HEK293 (cell line): Measurements from ENCODE around the gene GDA.
A peak's percentile ranks its signal among the peaks of the same experiment; 100 is the strongest.

Experiments
- CTCF ChIA-PET: fragments of 350-600 bp; formaldehyde crosslinking; extraction: SDS; loops from one replicate; lab custom pipeline; 2021; ENCODE audit warnings: antibody characterized with exemption; lab: Yijun Ruan, JAX
- POLR2A ChIA-PET: fragments of 300-600 bp; formaldehyde crosslinking; extraction: SDS; loops from one replicate; lab custom pipeline; 2020; ENCODE audit warnings: antibody characterized with exemption, inconsistent platforms; lab: Yijun Ruan, JAX
- H3K27ac ChIP-seq: fragments of 200-500 bp; sonication (Bioruptor generic); 2 replicates; pipeline ENCODE4 v1.5.1; 2014; ENCODE audit warnings: low read depth, low read length, control low read depth, inconsistent platforms; ENCODE audit errors: extremely low read depth
- H3K36me3 ChIP-seq, 2 experiments: fragments of 200-500 bp in 1 of 2; sonication (Bioruptor generic) in 1 of 2; 1 replicate in 1 of 2; 2 replicates in 1 of 2; pipeline ENCODE4 v1.5.1; 2014 to 2017; ENCODE audit warnings: inconsistent platforms in 2 of 2, low read length in 2 of 2; ENCODE audit not compliant: control insufficient read depth in 2 of 2, insufficient read depth in 1 of 2
- H3K4me1 ChIP-seq: fragments of 200-500 bp; sonication (Bioruptor generic); 2 replicates; pipeline ENCODE4 v1.5.1; 2014; ENCODE audit warnings: mild to moderate bottlenecking, low read length, inconsistent platforms; ENCODE audit not compliant: control insufficient read depth, insufficient read depth
- H3K4me3 ChIP-seq: 2 replicates; pipeline ENCODE4 v1.5.1; 2011; ENCODE audit warnings: low read depth, mild to moderate bottlenecking, control low read depth, low read length, moderate library complexity
- H3K9me3 ChIP-seq: fragments of 200-500 bp; sonication (Bioruptor generic); 2 replicates; pipeline ENCODE4 v1.5.1; 2014; ENCODE audit warnings: low read depth, low read length, inconsistent platforms; ENCODE audit not compliant: control insufficient read depth, insufficient read depth
- IKZF3 ChIP-seq: fragments of 450-650 bp; IDR thresholded peaks from 2 replicates; pipeline ENCODE4 v1.5.0; 2018; ENCODE audit warnings: missing biosample characterization, mild to moderate bottlenecking, missing genetic modification characterization, moderate library complexity
- OSR2 ChIP-seq: fragments of 450-650 bp; formaldehyde crosslinking; IDR thresholded peaks from 2 replicates; pipeline ENCODE4 v1.5.1; 2016; ENCODE audit warnings: missing biosample characterization, missing genetic modification characterization
- RBAK ChIP-seq: fragments of 450-650 bp; formaldehyde crosslinking; IDR thresholded peaks from 2 replicates; pipeline ENCODE4 v1.5.1; 2016; ENCODE audit warnings: missing biosample characterization, missing genetic modification characterization
- ZBTB1 ChIP-seq: fragments of 450-650 bp; formaldehyde crosslinking; IDR thresholded peaks from 2 replicates; pipeline ENCODE4 v1.5.1; 2016; ENCODE audit warnings: missing biosample characterization, missing genetic modification characterization
- ZBTB17 ChIP-seq: fragments of 450-650 bp; formaldehyde crosslinking; IDR thresholded peaks from 2 replicates; pipeline ENCODE4 v1.5.1; 2016; ENCODE audit warnings: missing biosample characterization, missing genetic modification characterization
- ZFP69B ChIP-seq: fragments of 450-650 bp; formaldehyde crosslinking; IDR thresholded peaks from 2 replicates; pipeline ENCODE4 v1.5.1; 2016; ENCODE audit warnings: missing biosample characterization, missing genetic modification characterization
- ZNF10 ChIP-seq: fragments of 450-650 bp; formaldehyde crosslinking; IDR thresholded peaks from 2 replicates; pipeline ENCODE4 v1.5.1; 2017; ENCODE audit warnings: missing biosample characterization, missing genetic modification characterization
- ZNF157 ChIP-seq: fragments of 450-650 bp; formaldehyde crosslinking; IDR thresholded peaks from 2 replicates; pipeline ENCODE4 v1.5.1; 2016; ENCODE audit warnings: missing biosample characterization, missing genetic modification characterization
- ZNF169 ChIP-seq: fragments of 450-650 bp; formaldehyde crosslinking; IDR thresholded peaks from 2 replicates; pipeline ENCODE4 v1.5.1; 2016; ENCODE audit warnings: missing biosample characterization, missing genetic modification characterization
- ZNF19 ChIP-seq: fragments of 450-650 bp; formaldehyde crosslinking; IDR thresholded peaks from 2 replicates; pipeline ENCODE4; 2016; ENCODE audit warnings: missing biosample characterization, missing genetic modification characterization, low read depth
- ZNF221 ChIP-seq: fragments of 450-650 bp; formaldehyde crosslinking; IDR thresholded peaks from 2 replicates; pipeline ENCODE4 v1.5.1; 2017; ENCODE audit warnings: missing biosample characterization, missing genetic modification characterization, borderline replicate concordance
- ZNF24 ChIP-seq: fragments of 450-650 bp; formaldehyde crosslinking; IDR thresholded peaks from 2 replicates; pipeline ENCODE4 v1.5.1; 2016; ENCODE audit warnings: missing biosample characterization, missing genetic modification characterization
- ZNF302 ChIP-seq: fragments of 450-650 bp; formaldehyde crosslinking; IDR thresholded peaks from 2 replicates; pipeline ENCODE4 v1.5.1; 2016; ENCODE audit warnings: missing biosample characterization, missing genetic modification characterization, low read depth
- ZNF391 ChIP-seq: fragments of 450-650 bp; formaldehyde crosslinking; IDR thresholded peaks from 2 replicates; pipeline ENCODE4 v1.5.1; 2016; ENCODE audit warnings: low read depth, missing biosample characterization, missing genetic modification characterization, borderline replicate concordance
- ZNF510 ChIP-seq: fragments of 450-650 bp; formaldehyde crosslinking; IDR thresholded peaks from 2 replicates; pipeline ENCODE4 v1.5.1; 2018; ENCODE audit warnings: mild to moderate bottlenecking, missing genetic modification characterization, missing biosample characterization; ENCODE audit not compliant: insufficient replicate concordance
- ZNF571 ChIP-seq: fragments of 450-650 bp; formaldehyde crosslinking; IDR thresholded peaks from 2 replicates; pipeline ENCODE4 v1.5.0; 2017; ENCODE audit warnings: missing biosample characterization, missing genetic modification characterization
- ZNF600 ChIP-seq: fragments of 450-650 bp; formaldehyde crosslinking; IDR thresholded peaks from 2 replicates; pipeline ENCODE4 v1.5.1; 2016; ENCODE audit warnings: missing biosample characterization, missing genetic modification characterization
- ZNF785 ChIP-seq: fragments of 450-650 bp; formaldehyde crosslinking; IDR thresholded peaks from 2 replicates; pipeline ENCODE4 v1.5.1; 2016; ENCODE audit warnings: missing biosample characterization, missing genetic modification characterization
- ZNF843 ChIP-seq: fragments of 450-650 bp; formaldehyde crosslinking; IDR thresholded peaks from 2 replicates; pipeline ENCODE4 v1.5.1; 2016; ENCODE audit warnings: missing biosample characterization, missing genetic modification characterization
- TF ChIP-seq, protein P1 (sequence below): fragments of 450-650 bp; IDR thresholded peaks from 2 replicates; pipeline ENCODE4 v1.5.1; 2018; ENCODE audit warnings: missing biosample characterization, mild to moderate bottlenecking, missing genetic modification characterization
- TF ChIP-seq, protein P2 (sequence below): fragments of 450-650 bp; formaldehyde crosslinking; IDR thresholded peaks from 2 replicates; pipeline ENCODE4 v1.5.1; 2016; ENCODE audit warnings: missing biosample characterization, missing genetic modification characterization
- TF ChIP-seq, protein P3 (sequence below): fragments of 450-650 bp; formaldehyde crosslinking; IDR thresholded peaks from 2 replicates; pipeline ENCODE4 v1.5.1; 2017; ENCODE audit warnings: missing biosample characterization, mild to moderate bottlenecking, missing genetic modification characterization, moderate library complexity
- TF ChIP-seq, protein P4 (sequence below): fragments of 450-650 bp; formaldehyde crosslinking; IDR thresholded peaks from 2 replicates; pipeline ENCODE4 v1.5.1; 2017; ENCODE audit warnings: missing biosample characterization, missing genetic modification characterization
- TF ChIP-seq, protein P5 (sequence below): fragments of 450-650 bp; formaldehyde crosslinking; IDR thresholded peaks from 2 replicates; pipeline ENCODE4 v1.5.1; 2016; ENCODE audit warnings: missing biosample characterization, missing genetic modification characterization

Gene GDA

DNA sequence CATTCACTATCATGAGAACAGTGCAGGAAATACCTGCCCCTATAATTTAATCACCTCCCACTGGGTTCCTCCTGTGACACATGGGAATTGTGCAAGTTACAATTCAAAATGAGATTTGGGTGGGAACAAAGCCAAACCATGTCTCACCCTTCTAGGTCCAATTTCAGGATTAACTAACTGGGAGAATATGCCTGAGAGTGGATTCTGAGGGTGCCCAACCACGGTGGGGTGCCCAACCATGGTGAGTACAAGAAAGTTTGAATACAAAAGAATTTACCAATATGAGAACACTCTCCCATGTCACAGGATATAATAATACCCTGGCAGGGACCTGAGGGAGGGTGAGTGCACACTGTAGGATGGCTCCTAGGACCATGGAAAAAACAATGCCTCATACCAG, 17.2 kb upstream of the GDA start:
- H3K27ac ChIP-seq, result no peak overlapping the region
- CTCF ChIA-PET, result no interaction called here

DNA sequence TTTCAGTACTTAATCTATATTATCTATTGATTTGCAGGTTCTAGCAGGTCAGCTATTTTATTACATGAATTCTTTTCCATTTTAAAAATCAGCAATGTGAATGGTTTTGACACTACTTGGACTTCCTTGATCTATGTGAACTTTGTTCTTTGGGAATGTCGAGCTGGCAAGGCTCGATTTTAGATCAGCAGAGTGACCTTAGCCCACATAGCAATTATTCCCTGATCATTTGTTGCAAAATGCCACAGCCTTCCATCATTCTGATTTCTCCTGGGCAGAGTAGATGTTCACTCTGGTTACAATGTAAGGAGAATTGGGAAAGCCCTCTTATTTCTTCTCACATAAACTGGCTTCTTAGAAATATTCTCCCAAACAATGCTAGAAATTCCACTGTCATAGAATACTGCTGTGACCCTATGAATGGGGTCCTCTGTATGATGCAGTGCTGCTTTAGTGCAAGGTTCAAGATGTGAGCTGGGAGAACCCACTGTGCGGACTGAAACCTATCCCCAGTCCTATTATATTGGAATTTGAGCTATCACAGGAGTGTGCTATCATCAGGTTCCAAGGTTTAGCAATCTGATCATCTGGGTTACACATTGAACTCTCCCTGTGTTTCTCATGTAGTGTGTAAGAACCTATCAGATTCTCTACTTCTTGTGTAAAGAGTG, 15.7 kb upstream of the GDA start:
- no peaks in the 10 kb centered on the region for H3K9me3 ChIP-seq
- no peaks in the 10 kb centered on the region for H3K4me1 ChIP-seq
- no peak overlapping the region for H3K27ac ChIP-seq
- H3K4me3 ChIP-seq, result no peak overlapping the region
- CTCF ChIA-PET, result no interaction called here
- POLR2A ChIA-PET, result no interaction called here
- no peaks in the 10 kb centered on the region for H3K36me3 ChIP-seq
- TF ChIP-seq ZNF19 (tag by site-specific recombination) (no peak), ZNF843 (tag by site-specific recombination) (no peak), ZNF10 (tag by site-specific recombination) (no peak), ZNF24 (tag by site-specific recombination) (no peak), ZNF302 (tag by site-specific recombination) (no peak), OSR2 (no peak), ZNF391 (no peak), ZNF157 (tag by site-specific recombination) (no peak)
- TF ChIP-seq, protein P1, sequence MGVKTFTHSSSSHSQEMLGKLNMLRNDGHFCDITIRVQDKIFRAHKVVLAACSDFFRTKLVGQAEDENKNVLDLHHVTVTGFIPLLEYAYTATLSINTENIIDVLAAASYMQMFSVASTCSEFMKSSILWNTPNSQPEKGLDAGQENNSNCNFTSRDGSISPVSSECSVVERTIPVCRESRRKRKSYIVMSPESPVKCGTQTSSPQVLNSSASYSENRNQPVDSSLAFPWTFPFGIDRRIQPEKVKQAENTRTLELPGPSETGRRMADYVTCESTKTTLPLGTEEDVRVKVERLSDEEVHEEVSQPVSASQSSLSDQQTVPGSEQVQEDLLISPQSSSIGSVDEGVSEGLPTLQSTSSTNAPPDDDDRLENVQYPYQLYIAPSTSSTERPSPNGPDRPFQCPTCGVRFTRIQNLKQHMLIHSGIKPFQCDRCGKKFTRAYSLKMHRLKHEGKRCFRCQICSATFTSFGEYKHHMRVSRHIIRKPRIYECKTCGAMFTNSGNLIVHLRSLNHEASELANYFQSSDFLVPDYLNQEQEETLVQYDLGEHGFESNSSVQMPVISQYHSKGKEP (tag by site-specific recombination), result no peak
- TF ChIP-seq, protein P2, sequence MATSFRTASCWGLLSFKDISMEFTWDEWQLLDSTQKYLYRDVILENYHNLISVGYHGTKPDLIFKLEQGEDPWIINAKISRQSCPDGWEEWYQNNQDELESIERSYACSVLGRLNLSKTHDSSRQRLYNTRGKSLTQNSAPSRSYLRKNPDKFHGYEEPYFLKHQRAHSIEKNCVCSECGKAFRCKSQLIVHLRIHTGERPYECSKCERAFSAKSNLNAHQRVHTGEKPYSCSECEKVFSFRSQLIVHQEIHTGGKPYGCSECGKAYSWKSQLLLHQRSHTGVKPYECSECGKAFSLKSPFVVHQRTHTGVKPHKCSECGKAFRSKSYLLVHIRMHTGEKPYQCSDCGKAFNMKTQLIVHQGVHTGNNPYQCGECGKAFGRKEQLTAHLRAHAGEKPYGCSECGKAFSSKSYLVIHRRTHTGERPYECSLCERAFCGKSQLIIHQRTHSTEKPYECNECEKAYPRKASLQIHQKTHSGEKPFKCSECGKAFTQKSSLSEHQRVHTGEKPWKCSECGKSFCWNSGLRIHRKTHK, result no peak
- TF ChIP-seq, all 188 proteins: peak for 0

More for the DNA sequence above, 17.2 kb upstream of the GDA start:
- TF ChIP-seq ZFP69B (tag by site-specific recombination), result no peak
- TF ChIP-seq, protein P3, sequence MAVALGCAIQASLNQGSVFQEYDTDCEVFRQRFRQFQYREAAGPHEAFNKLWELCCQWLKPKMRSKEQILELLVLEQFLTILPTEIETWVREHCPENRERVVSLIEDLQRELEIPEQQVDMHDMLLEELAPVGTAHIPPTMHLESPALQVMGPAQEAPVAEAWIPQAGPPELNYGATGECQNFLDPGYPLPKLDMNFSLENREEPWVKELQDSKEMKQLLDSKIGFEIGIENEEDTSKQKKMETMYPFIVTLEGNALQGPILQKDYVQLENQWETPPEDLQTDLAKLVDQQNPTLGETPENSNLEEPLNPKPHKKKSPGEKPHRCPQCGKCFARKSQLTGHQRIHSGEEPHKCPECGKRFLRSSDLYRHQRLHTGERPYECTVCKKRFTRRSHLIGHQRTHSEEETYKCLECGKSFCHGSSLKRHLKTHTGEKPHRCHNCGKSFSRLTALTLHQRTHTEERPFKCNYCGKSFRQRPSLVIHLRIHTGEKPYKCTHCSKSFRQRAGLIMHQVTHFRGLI, result peak; percentile 86
- TF ChIP-seq ZNF785 (tag by site-specific recombination), result no peak
- no peaks in the 10 kb centered on the region for H3K36me3 ChIP-seq
- no peak overlapping the region for H3K4me3 ChIP-seq
- no peaks in the 10 kb centered on the region for H3K4me1 ChIP-seq
- no peaks in the 10 kb centered on the region for H3K9me3 ChIP-seq
- POLR2A ChIA-PET, result no interaction called here

DNA sequence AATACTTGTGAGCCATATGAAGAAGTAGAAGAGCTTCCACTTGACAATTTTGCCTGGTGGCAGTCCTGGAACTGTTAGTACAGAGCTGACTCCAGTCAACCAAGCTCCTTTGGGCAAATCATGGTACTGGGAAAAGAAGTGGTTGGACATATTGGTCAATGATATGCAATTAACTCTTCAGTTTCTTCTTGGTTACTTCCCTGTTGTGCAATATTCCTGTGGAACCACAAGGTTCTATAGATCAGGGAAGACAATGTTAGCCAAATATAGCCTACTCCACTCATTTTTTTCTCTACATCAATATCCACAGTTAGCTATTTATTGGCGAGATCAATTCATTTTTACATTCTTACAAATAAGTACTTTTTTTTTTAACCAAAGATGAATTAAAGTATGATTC, 14.4 kb upstream of the GDA start:
- H3K9me3 ChIP-seq, result no peaks in the 10 kb centered on the region
- CTCF ChIA-PET, result interaction anchor here (0.7 kb wide), 1 partner anchor 137 kb away, joined by 3 read pairs; no protein-coding TSS in a partner anchor
- H3K36me3 ChIP-seq, result no peaks in the 10 kb centered on the region
- H3K4me3 ChIP-seq, result no peak overlapping the region
- H3K27ac ChIP-seq, result no peak overlapping the region
- H3K4me1 ChIP-seq, result no peaks in the 10 kb centered on the region
- POLR2A ChIA-PET, result no interaction called here
- no peak for TF ChIP-seq IKZF3 (tag by site-specific recombination)
- no peak for TF ChIP-seq ZNF600 (tag by site-specific recombination)
- no peak for TF ChIP-seq ZNF169 (tag by site-specific recombination)
- TF ChIP-seq, protein P3, result no peak
- TF ChIP-seq ZNF571 (tag by site-specific recombination), result no peak
- no peak for TF ChIP-seq ZBTB1 (tag by site-specific recombination)
- TF ChIP-seq RBAK (tag by site-specific recombination), result no peak
- no peak for TF ChIP-seq ZBTB17
- TF ChIP-seq ZNF221, result no peak
- TF ChIP-seq, protein P4, sequence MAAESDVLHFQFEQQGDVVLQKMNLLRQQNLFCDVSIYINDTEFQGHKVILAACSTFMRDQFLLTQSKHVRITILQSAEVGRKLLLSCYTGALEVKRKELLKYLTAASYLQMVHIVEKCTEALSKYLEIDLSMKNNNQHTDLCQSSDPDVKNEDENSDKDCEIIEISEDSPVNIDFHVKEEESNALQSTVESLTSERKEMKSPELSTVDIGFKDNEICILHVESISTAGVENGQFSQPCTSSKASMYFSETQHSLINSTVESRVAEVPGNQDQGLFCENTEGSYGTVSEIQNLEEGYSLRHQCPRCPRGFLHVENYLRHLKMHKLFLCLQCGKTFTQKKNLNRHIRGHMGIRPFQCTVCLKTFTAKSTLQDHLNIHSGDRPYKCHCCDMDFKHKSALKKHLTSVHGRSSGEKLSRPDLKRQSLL (tag by site-specific recombination), result no peak
- no peak for TF ChIP-seq ZNF510 (tag by site-specific recombination)
- TF ChIP-seq, protein P5, sequence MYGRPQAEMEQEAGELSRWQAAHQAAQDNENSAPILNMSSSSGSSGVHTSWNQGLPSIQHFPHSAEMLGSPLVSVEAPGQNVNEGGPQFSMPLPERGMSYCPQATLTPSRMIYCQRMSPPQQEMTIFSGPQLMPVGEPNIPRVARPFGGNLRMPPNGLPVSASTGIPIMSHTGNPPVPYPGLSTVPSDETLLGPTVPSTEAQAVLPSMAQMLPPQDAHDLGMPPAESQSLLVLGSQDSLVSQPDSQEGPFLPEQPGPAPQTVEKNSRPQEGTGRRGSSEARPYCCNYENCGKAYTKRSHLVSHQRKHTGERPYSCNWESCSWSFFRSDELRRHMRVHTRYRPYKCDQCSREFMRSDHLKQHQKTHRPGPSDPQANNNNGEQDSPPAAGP, result no peak
